Natural killer cell (primary cell): ENCODE results near the gene FAM131B. TPM values are rescaled to one million over a fixed set of nuclear protein-coding genes. Genes with fewer than 3 reads are reported as not detected.

Source experiments
- ATAC-seq, 3 donors: fragments of 150-1000 bp in 2 of 3; fragments of 200-7000 bp in 1 of 3; cut with Tn5 transposase; 1 replicate in 1 of 3; 2 replicates in 2 of 3; pipeline ENCODE4 v1.10.0; 2021; ENCODE audit warnings: mild to moderate bottlenecking in 2 of 3, moderate library complexity in 2 of 3
- DNase-seq, 2 donors: peaks; one replicate each; pipeline versions ENCODE4 v3.0.0 to v3.0.0-alpha.2; 2013 to 2021; ENCODE audit warnings: mixed read lengths in 1 of 2
- H3K27ac ChIP-seq: one replicate; pipeline ENCODE4 v1.5.1; 2013; ENCODE audit warnings: mild to moderate bottlenecking, low read length
- H3K27me3 ChIP-seq: one replicate; pipeline ENCODE4 v1.6.1; 2013; ENCODE audit warnings: low read length; ENCODE audit not compliant: control insufficient read depth, insufficient read depth
- H3K36me3 ChIP-seq: one replicate; pipeline ENCODE4 v1.6.1; 2013; ENCODE audit warnings: low read length; ENCODE audit not compliant: control insufficient read depth, insufficient read depth
- H3K4me1 ChIP-seq: one replicate; pipeline ENCODE4 v1.6.1; 2013; ENCODE audit warnings: low read length; ENCODE audit not compliant: control insufficient read depth, insufficient read depth
- H3K4me3 ChIP-seq: one replicate; pipeline ENCODE4 v1.5.1; 2013; ENCODE audit warnings: low read length
- H3K9me3 ChIP-seq: one replicate; pipeline ENCODE4 v1.6.1; 2013; ENCODE audit warnings: low read length; ENCODE audit not compliant: control insufficient read depth, insufficient read depth
- H3K27ac Mint-ChIP-seq, 2 donors: one replicate each; pipeline ENCODE4 v1.8.0; 2022; ENCODE audit warnings: mild to moderate bottlenecking in 2 of 2, mixed read lengths in 2 of 2, moderate library complexity in 1 of 2
- H3K27me3 Mint-ChIP-seq, 2 donors: one replicate each; pipeline ENCODE4 v1.8.0; 2022; ENCODE audit warnings: low read depth in 2 of 2, mixed read lengths in 2 of 2
- H3K36me3 Mint-ChIP-seq: one replicate; pipeline ENCODE4 v1.8.0; 2022; ENCODE audit warnings: mixed read lengths
- H3K4me1 Mint-ChIP-seq, 2 donors: one replicate each; pipeline ENCODE4 v1.8.0; 2022; ENCODE audit warnings: mixed read lengths in 2 of 2
- H3K4me3 Mint-ChIP-seq: one replicate; pipeline ENCODE4 v1.8.0; 2022; ENCODE audit warnings: mild to moderate bottlenecking, moderate library complexity, mixed read lengths
- H3K9me3 Mint-ChIP-seq, 2 donors: one replicate each; pipeline ENCODE4 v1.8.0; 2022; ENCODE audit warnings: mixed read lengths in 2 of 2
- WGBS: methylation state at CpG from one replicate; pipeline ENCODE4 v1.1.7; 2013; ENCODE audit warnings: missing lambda C conversion rate; ENCODE audit not compliant: insufficient coverage; 5-methylcytosine and 5-hydroxymethylcytosine counted together
- intact Hi-C: fragments of 100-400 bp; cut with micrococcal nuclease; formaldehyde crosslinking; loops from one replicate; pipeline ENCODE4 v1.14.2; 2022
- total RNA-seq, 4 donors: library from RNA; stranded (reverse); fragments of 120-200 nt in 1 of 4; gene quantifications; one replicate each; pipeline versions ENCODE4 v1.2.3 to v1.2.4, GENCODE V29; 2013 to 2022
- TF ChIP-seq, protein P1 (sequence below): fragments of 200-600 bp; IDR thresholded peaks from one replicate; pipeline ENCODE4 v1.8.0; 2022; ENCODE audit warnings: antibody characterized with exemption

Gene FAM131B
- total RNA-seq, 3 donors from 2014 or later (not counting 1 experiment from before 2014, with no cell fraction given): 2.3 to 2.8 (median 2.5) TPM

DNA sequence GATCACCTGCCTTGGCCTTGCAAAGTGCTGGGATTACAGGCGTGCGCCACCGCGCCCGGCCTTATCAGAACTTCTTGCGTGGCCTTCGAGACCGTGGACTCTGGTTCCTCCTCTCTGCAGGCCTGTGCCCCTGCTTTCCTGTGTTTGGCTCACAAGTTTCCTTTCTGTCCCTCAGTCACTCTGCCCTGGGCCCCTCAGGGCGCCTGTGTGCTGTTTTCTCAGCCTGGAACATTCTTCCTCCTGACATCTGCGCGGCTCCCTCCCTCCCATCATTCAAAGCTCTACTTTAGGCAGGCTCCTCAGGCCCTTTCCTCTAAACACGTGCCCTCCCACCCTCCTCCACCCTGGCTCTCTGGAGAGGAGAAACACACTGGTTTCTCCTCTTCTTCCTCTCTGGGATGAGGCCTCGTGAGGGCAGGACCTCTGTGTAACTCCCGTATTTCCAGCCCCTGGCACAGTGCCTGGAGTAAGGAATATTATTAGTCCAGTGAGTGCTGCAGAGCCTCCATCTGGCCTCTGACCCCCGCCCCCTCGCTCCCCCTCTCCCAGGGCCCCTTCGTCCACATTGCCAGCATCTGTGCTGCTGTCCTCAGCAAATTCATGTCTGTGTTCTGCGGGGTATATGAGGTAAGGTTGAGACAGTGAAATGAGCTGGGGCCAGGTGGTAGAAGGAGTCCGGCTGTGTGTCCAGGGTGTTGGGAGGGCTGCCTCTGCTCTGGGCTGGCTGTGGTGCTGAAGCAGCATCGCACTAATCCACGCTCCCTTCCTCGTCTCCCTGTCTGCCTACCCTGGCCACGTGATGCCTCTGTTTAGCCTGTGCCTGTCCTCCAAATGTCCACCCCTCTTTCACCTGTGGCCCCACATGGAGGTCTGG is 39.5 kb downstream of the FAM131B start:
- no peaks in the 10 kb centered on the region for H3K9me3 Mint-ChIP-seq
- H3K4me1 ChIP-seq: no peaks in the 10 kb centered on the region
- 85% methylated on average over 23 of the region's 23 CpGs for WGBS
- H3K4me3 ChIP-seq: no peak overlapping the region
- no peaks in the 10 kb centered on the region for H3K9me3 ChIP-seq
- peaks cover 17 to 23% of the 10 kb centered on the region in 2 donors for H3K4me1 Mint-ChIP-seq
- no peak overlapping the region for H3K4me3 Mint-ChIP-seq
- DNase-seq (no peak), ATAC-seq (no peak)
- H3K27ac ChIP-seq: no peak overlapping the region
- TF ChIP-seq, protein P1, sequence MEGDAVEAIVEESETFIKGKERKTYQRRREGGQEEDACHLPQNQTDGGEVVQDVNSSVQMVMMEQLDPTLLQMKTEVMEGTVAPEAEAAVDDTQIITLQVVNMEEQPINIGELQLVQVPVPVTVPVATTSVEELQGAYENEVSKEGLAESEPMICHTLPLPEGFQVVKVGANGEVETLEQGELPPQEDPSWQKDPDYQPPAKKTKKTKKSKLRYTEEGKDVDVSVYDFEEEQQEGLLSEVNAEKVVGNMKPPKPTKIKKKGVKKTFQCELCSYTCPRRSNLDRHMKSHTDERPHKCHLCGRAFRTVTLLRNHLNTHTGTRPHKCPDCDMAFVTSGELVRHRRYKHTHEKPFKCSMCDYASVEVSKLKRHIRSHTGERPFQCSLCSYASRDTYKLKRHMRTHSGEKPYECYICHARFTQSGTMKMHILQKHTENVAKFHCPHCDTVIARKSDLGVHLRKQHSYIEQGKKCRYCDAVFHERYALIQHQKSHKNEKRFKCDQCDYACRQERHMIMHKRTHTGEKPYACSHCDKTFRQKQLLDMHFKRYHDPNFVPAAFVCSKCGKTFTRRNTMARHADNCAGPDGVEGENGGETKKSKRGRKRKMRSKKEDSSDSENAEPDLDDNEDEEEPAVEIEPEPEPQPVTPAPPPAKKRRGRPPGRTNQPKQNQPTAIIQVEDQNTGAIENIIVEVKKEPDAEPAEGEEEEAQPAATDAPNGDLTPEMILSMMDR: no peak
- intact Hi-C loops: no loop called here
- no peaks in the 10 kb centered on the region for H3K27me3 Mint-ChIP-seq
- no peaks in the 10 kb centered on the region for H3K36me3 ChIP-seq
- H3K27ac Mint-ChIP-seq: no peak overlapping the region
- H3K27me3 ChIP-seq: no peaks in the 10 kb centered on the region
- no peaks in the 10 kb centered on the region for H3K36me3 Mint-ChIP-seq

DNA sequence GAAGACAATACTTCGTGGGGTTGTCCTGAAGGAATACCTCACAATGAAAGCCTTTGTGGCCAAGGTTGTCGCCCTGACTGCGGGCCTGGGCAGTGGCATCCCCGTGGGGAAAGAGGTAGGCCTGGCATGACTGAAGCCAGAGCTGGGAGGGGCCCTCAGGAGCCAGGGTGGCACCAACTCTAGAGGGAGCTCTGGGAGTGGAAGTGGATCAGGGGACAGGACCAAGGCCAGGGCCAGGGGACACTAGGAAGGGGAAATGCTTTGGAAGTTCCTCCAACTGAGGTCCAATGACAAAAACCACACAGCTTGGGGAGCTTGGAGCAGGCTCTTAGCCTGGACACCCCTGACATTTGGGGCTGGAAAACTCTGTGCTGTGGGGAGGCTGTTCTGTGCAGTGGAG is 40.8 kb downstream of the FAM131B start:
- no peak overlapping the region for H3K4me3 ChIP-seq
- H3K9me3 ChIP-seq: no peaks in the 10 kb centered on the region
- no peaks in the 10 kb centered on the region for H3K27me3 ChIP-seq
- H3K27ac ChIP-seq: no peak overlapping the region
- ATAC-seq (no peak), DNase-seq (peak in 1 of 2 donors; percentile 16)
- Mint-ChIP-seq H3K4me1 (peaks cover 17 to 23% of the 10 kb centered on the region in 2 donors), H3K36me3 (no peaks in the 10 kb centered on the region), H3K4me3 (no peak overlapping the region), H3K27me3 (no peaks in the 10 kb centered on the region), H3K27ac (no peak overlapping the region), H3K9me3 (no peaks in the 10 kb centered on the region)
- 86% methylated on average over 4 of the region's 4 CpGs for WGBS
- no peaks in the 10 kb centered on the region for H3K36me3 ChIP-seq
- no peaks in the 10 kb centered on the region for H3K4me1 ChIP-seq
- TF ChIP-seq, protein P1: no peak
- intact Hi-C loops: no loop called here

GRCh38 chr7:143321242-143321641 is 41.3 kb downstream of the FAM131B start:
- no peak overlapping the region for H3K27ac Mint-ChIP-seq
- DNase-seq: no peak
- 96% methylated on average over 10 of the region's 10 CpGs for WGBS

More at GRCh38 chr7:143321242-143321641, 41.3 kb downstream of the FAM131B start:
- Histone ChIP-seq H3K36me3 (no peaks in the 10 kb centered on the region), H3K9me3 (no peaks in the 10 kb centered on the region), H3K27me3 (no peaks in the 10 kb centered on the region), H3K4me1 (no peaks in the 10 kb centered on the region), H3K27ac (no peak overlapping the region), H3K4me3 (no peak overlapping the region)
- intact Hi-C loops: no loop called here
- no peaks in the 10 kb centered on the region for H3K27me3 Mint-ChIP-seq
- no peak overlapping the region for H3K4me3 Mint-ChIP-seq
- ATAC-seq: no peak
- H3K4me1 Mint-ChIP-seq: peaks cover 17 to 20% of the 10 kb centered on the region in 2 donors
- TF ChIP-seq, protein P1: no peak
- H3K36me3 Mint-ChIP-seq: no peaks in the 10 kb centered on the region
- no peaks in the 10 kb centered on the region for H3K9me3 Mint-ChIP-seq
